ENCODE results near the gene PROSER3.

The PROSER3 gene

GRCh38 chr19:35786299-35787160 lies 28.6 kb downstream of the PROSER3 start:
- no peaks in the 10 kb centered on the region for H3K36me3 ChIP-seq (ENCODE audit: insufficient read depth, low read length)
- H3K4me3 ChIP-seq (ENCODE audit: low read length), result no peak overlapping the region
- no peak overlapping the region for H3K9ac ChIP-seq (ENCODE audit: low read depth, low read length)
- H3K4me1 ChIP-seq (ENCODE audit: control insufficient read depth, insufficient read depth, low read length), result no peaks in the 10 kb centered on the region
- H3K4me2 ChIP-seq (ENCODE audit: low read length), result no peak overlapping the region
- no peaks in the 10 kb centered on the region for H3K9me3 ChIP-seq (replicated peaks; ENCODE audit: low read length)
- H3K27me3 ChIP-seq (ENCODE audit: control insufficient read depth, insufficient read depth, low read length), result no peaks in the 10 kb centered on the region

GRCh38 chr19:35787227-35787799 lies 29.3 kb downstream of the PROSER3 start:
- H3K4me1 ChIP-seq (ENCODE audit: control insufficient read depth, insufficient read depth, low read length), result no peaks in the 10 kb centered on the region
- H3K36me3 ChIP-seq (ENCODE audit: insufficient read depth, low read length), result no peaks in the 10 kb centered on the region
- no peaks in the 10 kb centered on the region for H3K9me3 ChIP-seq (replicated peaks; ENCODE audit: low read length)
- no peak overlapping the region for H3K4me3 ChIP-seq (ENCODE audit: low read length)
- no peak overlapping the region for H3K9ac ChIP-seq (ENCODE audit: low read depth, low read length)
- no peaks in the 10 kb centered on the region for H3K27me3 ChIP-seq (ENCODE audit: control insufficient read depth, insufficient read depth, low read length)
- no peak overlapping the region for H3K4me2 ChIP-seq (ENCODE audit: low read length)

DNA sequence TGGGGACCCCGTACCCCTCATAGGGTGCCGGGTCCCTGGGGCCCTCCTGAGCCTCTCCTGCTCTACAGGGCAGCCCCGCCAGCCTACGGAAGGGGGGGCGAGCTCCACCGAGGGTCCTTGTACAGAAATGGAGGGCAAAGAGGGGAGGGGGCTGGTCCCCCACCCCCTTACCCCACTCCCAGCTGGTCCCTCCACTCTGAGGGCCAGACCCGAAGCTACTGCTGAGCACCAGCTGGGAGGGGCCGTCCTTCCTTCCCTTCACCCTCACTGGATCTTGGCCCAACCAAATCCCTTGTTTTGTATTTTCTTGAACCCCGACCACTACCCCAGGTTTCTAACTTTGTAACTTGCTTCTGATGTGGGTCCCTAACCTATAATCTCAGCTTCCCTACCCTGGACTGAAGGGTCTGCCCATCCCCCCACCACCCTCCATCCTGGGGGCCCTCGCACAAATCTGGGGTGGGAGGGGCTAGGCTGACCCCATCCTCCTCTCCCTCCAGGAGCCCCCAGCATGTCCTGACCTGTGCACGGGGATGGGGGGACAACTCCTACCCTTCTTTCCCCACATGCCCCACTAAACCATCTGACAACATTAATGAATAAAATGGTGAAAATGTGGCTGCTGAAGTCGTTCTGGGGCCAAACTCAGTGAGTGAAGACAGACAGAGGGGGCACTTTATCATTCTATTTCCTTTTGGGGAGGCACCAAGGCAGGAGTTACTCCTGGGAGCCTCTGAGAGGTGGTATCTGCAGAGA lies 30.4 kb downstream of the PROSER3 start:
- Histone ChIP-seq H3K36me3 (ENCODE audit: insufficient read depth, low read length) (no peaks in the 10 kb centered on the region), H3K27me3 (ENCODE audit: control insufficient read depth, insufficient read depth, low read length) (no peaks in the 10 kb centered on the region), H3K9ac (ENCODE audit: low read depth, low read length) (no peak overlapping the region), H3K4me3 (ENCODE audit: low read length) (no peak overlapping the region), H3K9me3 (replicated peaks; ENCODE audit: low read length) (no peaks in the 10 kb centered on the region), H3K4me2 (ENCODE audit: low read length) (no peak overlapping the region), H3K4me1 (ENCODE audit: control insufficient read depth, insufficient read depth, low read length) (peaks cover 4% of the 10 kb centered on the region)

DNA sequence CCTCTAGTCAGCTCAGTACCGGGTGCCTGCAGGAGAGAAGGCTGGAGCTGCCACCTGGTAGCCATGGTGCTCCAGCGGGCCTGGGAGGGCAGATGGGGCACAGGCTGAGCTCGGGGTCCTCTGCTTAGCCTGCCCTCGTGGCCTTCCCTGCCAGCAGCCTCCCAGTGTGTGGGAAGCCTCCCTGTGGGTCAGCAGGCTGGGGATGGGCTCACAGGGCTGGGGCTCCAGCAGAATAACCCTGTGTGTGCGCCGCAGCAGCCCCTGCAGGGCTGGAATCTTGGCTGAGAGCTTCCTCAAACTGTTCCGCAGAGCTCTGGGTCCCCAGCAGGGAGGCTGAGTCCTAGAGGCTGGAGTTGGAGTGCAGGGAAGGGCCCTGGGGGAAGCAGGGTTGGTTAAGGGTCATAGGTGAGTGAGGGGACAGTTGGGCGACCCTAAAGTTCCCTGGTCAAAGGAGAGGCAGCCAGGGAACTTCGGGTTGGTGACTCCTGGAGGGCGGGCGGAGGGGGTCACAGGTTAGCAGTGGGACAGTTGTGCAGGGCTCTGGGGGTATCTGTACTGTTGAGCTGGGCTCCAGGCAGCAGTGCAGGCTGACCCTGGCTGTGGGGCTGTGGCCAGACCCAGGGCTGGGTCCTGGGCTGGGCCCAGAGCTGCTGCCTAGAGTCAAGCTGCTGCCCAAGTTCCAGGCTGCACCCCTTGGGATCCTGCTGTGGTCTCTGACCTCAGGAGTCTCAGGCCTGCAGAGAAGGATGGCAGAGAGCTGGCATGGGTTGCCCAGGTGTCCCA lies 31.4 kb downstream of the PROSER3 start:
- Histone ChIP-seq H3K4me2 (ENCODE audit: low read length) (no peak overlapping the region), H3K4me1 (ENCODE audit: control insufficient read depth, insufficient read depth, low read length) (peaks cover 4% of the 10 kb centered on the region), H3K9me3 (replicated peaks; ENCODE audit: low read length) (no peaks in the 10 kb centered on the region), H3K27me3 (ENCODE audit: control insufficient read depth, insufficient read depth, low read length) (no peaks in the 10 kb centered on the region), H3K36me3 (ENCODE audit: insufficient read depth, low read length) (no peaks in the 10 kb centered on the region), H3K9ac (ENCODE audit: low read depth, low read length) (no peak overlapping the region), H3K4me3 (ENCODE audit: low read length) (no peak overlapping the region)

DNA sequence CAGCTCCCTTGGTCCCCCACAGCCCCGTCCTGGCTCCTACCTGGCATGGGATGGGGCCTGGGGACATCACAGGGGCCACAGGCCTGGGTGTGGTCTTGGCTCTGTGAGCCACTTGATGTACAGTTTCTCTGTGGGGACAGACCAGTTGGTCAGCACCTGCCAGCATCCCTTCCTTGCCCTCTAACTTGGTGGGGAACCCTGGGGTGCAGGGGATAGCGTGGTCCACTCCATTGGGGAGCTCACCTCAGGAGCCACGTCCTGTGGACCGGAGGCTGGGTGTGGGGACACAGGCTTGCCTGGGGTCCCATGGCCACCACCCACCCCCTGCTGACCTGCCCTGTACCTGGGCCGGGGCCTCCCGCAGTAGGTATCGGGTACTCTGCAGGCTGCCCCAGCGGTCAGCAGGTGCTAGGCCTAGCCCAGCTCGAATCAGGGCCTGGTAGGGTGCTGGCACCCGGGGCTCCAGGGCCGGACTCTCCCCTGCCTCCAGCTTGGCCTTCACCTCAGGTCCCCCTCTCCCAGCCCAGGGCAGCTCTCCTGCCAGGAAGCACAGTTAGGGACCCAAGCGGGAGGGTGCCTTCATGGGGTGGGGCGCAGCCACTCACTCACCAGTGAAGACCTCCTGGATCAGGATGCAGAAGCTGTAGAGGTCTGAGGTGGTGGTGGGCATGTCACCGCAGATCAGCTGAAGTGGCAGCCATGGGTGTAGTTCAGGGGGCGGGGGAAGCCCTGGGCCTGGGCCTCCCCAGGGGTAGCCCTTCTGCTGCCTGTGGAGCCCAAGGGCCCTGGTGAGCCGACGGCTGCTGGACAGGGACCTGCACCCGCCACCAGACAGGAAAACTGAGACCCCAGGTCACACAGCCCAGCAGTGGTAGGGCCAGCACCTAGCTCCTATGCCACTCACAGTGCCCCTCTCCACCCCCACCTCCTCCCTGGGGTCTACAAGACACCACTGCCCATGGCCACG lies 32.3 kb downstream of the PROSER3 start:
- H3K4me1 ChIP-seq (ENCODE audit: control insufficient read depth, insufficient read depth, low read length), result peaks cover 4% of the 10 kb centered on the region
- H3K36me3 ChIP-seq (ENCODE audit: insufficient read depth, low read length), result no peaks in the 10 kb centered on the region
- H3K27me3 ChIP-seq (ENCODE audit: control insufficient read depth, insufficient read depth, low read length), result no peaks in the 10 kb centered on the region
- no peak overlapping the region for H3K4me3 ChIP-seq (ENCODE audit: low read length)
- H3K9ac ChIP-seq (ENCODE audit: low read depth, low read length), result no peak overlapping the region
- H3K4me2 ChIP-seq (ENCODE audit: low read length), result no peak overlapping the region
- no peaks in the 10 kb centered on the region for H3K9me3 ChIP-seq (replicated peaks; ENCODE audit: low read length)

- H3K9me3 ChIP-seq (replicated peaks; ENCODE audit: low read length), result no peaks in the 10 kb centered on the region
- H3K4me1 ChIP-seq (ENCODE audit: control insufficient read depth, insufficient read depth, low read length), result peaks cover 4% of the 10 kb centered on the region
- H3K4me3 ChIP-seq (ENCODE audit: low read length), result no peak overlapping the region
- peaks cover 6% of the 10 kb centered on the region for H3K27me3 ChIP-seq (ENCODE audit: control insufficient read depth, insufficient read depth, low read length)
- no peak overlapping the region for H3K9ac ChIP-seq (ENCODE audit: low read depth, low read length)
- H3K4me2 ChIP-seq (ENCODE audit: low read length), result no peak overlapping the region
- H3K36me3 ChIP-seq (ENCODE audit: insufficient read depth, low read length), result no peaks in the 10 kb centered on the region
Observed at GRCh38 chr19:35790981-35791813, 33.2 kb downstream of the PROSER3 start.

- Histone ChIP-seq H3K36me3 (ENCODE audit: insufficient read depth, low read length) (no peaks in the 10 kb centered on the region), H3K4me1 (ENCODE audit: control insufficient read depth, insufficient read depth, low read length) (peaks cover 4% of the 10 kb centered on the region), H3K9me3 (replicated peaks; ENCODE audit: low read length) (no peaks in the 10 kb centered on the region), H3K9ac (ENCODE audit: low read depth, low read length) (no peak overlapping the region), H3K4me2 (ENCODE audit: low read length) (no peak overlapping the region), H3K27me3 (ENCODE audit: control insufficient read depth, insufficient read depth, low read length) (peaks cover 13% of the 10 kb centered on the region), H3K4me3 (ENCODE audit: low read length) (no peak overlapping the region)
Observed at GRCh38 chr19:35791814-35792279, 33.9 kb downstream of the PROSER3 start.

DNA sequence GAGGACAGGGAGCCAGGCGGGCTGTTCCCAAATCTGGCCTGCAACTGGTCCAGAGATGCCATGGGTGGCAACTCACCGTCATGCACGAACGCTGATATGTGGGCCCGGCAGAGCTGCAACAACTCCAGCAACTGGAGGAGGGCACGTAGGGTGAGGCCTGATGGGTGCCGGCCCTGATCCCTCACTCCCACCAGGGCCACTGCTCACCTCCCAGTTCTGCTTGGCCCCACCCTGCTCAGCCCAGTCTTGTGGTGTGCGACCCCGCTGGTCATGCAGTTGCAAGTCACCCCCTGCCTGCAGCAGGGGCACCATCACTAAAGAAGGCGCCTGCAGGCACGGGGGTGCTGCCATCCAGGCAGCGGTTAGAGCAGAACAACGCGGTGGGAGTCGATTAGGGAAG lies 34.3 kb downstream of the PROSER3 start:
- Histone ChIP-seq H3K4me2 (ENCODE audit: low read length) (no peak overlapping the region), H3K27me3 (ENCODE audit: control insufficient read depth, insufficient read depth, low read length) (peaks cover 17% of the 10 kb centered on the region), H3K9ac (ENCODE audit: low read depth, low read length) (no peak overlapping the region), H3K4me1 (ENCODE audit: control insufficient read depth, insufficient read depth, low read length) (peaks cover 4% of the 10 kb centered on the region), H3K4me3 (ENCODE audit: low read length) (no peak overlapping the region), H3K9me3 (replicated peaks; ENCODE audit: low read length) (no peaks in the 10 kb centered on the region), H3K36me3 (ENCODE audit: insufficient read depth, low read length) (no peaks in the 10 kb centered on the region)

DNA sequence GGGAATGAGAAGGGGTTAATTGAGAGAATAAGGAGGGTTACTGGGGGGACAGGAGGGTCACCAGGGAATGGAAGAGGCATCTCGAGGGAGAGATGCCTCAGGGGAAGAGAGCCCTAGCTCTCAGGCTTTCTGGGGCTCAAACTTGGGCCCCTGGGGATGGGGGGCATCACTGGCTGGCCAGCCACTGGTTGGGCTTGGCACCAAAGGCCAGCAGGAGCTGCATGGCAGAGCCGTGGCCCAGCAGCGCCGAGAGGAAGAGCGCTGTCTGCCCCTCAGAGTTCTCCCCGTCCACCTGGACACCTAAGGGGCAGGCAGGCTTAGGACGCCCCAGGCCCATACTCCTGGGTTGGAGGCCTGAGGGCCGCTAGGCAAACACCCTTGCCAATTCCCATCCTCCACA lies 34.9 kb downstream of the PROSER3 start:
- no peak overlapping the region for H3K4me3 ChIP-seq (ENCODE audit: low read length)
- no peaks in the 10 kb centered on the region for H3K9me3 ChIP-seq (replicated peaks; ENCODE audit: low read length)
- H3K36me3 ChIP-seq (ENCODE audit: insufficient read depth, low read length), result no peaks in the 10 kb centered on the region
- H3K4me2 ChIP-seq (ENCODE audit: low read length), result no peak overlapping the region
- H3K4me1 ChIP-seq (ENCODE audit: control insufficient read depth, insufficient read depth, low read length), result peaks cover 4% of the 10 kb centered on the region
- H3K27me3 ChIP-seq (ENCODE audit: control insufficient read depth, insufficient read depth, low read length), result peaks cover 21% of the 10 kb centered on the region
- H3K9ac ChIP-seq (ENCODE audit: low read depth, low read length), result no peak overlapping the region
